GM18502 (cell line): ENCODE results near the gene JDP2.

Experiments
- ATAC-seq: cut with Tn5 transposase; IDR thresholded peaks from one replicate; pipeline ENCODE4 v1.9.1; 2021; ENCODE audit warnings: mild to moderate bottlenecking; ENCODE audit not compliant: unreplicated experiment, poor library complexity

JDP2 gene

GRCh38 chr14:75476274-75476995 is 48.6 kb downstream of the JDP2 start:
- ATAC-seq, result no peak

- no peak for ATAC-seq
Measured at GRCh38 chr14:75477881-75478280, 50.1 kb downstream of the JDP2 start.

- no peak for ATAC-seq
Measured at GRCh38 chr14:75479770-75480600, 52.2 kb downstream of the JDP2 start.

GRCh38 chr14:75482366-75482765 is 54.5 kb downstream of the JDP2 start:
- ATAC-seq, result no peak

GRCh38 chr14:75484711-75485429 is 57.0 kb downstream of the JDP2 start:
- ATAC-seq, result no peak

GRCh38 chr14:75486318-75486717 is 58.5 kb downstream of the JDP2 start:
- no peak for ATAC-seq

- peak; percentile 77 for ATAC-seq
Measured at GRCh38 chr14:75487155-75487671, 59.4 kb downstream of the JDP2 start.

- no peak for ATAC-seq
Measured at GRCh38 chr14:75489480-75489837, 61.6 kb downstream of the JDP2 start.

GRCh38 chr14:75491376-75491978 is 63.7 kb downstream of the JDP2 start:
- no peak for ATAC-seq

GRCh38 chr14:75492832-75493591 is 65.2 kb downstream of the JDP2 start:
- ATAC-seq, result no peak

- no peak for ATAC-seq
Measured at GRCh38 chr14:75493592-75494087, 65.8 kb downstream of the JDP2 start.

GRCh38 chr14:75494896-75495295 is 67.1 kb downstream of the JDP2 start:
- ATAC-seq, result no peak

GRCh38 chr14:75495399-75495798 is 67.6 kb downstream of the JDP2 start:
- ATAC-seq, result no peak

- no peak for ATAC-seq
Measured at GRCh38 chr14:75495882-75496281, 68.1 kb downstream of the JDP2 start.

GRCh38 chr14:75496755-75497154 is 68.9 kb downstream of the JDP2 start:
- no peak for ATAC-seq

- ATAC-seq, result peak; percentile 51
Measured at GRCh38 chr14:75497191-75497590, 69.4 kb downstream of the JDP2 start.

- ATAC-seq, result peak; percentile 7
Measured at GRCh38 chr14:75497701-75498100, 69.9 kb downstream of the JDP2 start.

- ATAC-seq, result peak; percentile 60
Measured at GRCh38 chr14:75499084-75499875, 71.5 kb downstream of the JDP2 start.

- ATAC-seq, result no peak
Measured at GRCh38 chr14:75501080-75501479, 73.3 kb downstream of the JDP2 start.
